Coronary artery (tissue), 2 donors: ENCODE measurements around the gene CRYBB3.

Source experiments
- DNase-seq: peaks from one replicate; pipeline ENCODE4 v3.0.0-alpha.2; 2017; ENCODE audit warnings: low spot score
- H3K27ac ChIP-seq, 2 donors: fragments of 200-600 bp; sonication (generic); one replicate each; pipeline ENCODE4 v1.5.1; 2016 to 2019
- H3K4me3 ChIP-seq: fragments of 200-600 bp; sonication (generic); 2 replicates; pipeline ENCODE4 v1.5.1; 2016; ENCODE audit warnings: mild to moderate bottlenecking, moderate library complexity
- TF ChIP-seq, protein P1 (sequence below): fragments of 200-600 bp; sonication (generic); IDR thresholded peaks from one replicate; pipeline ENCODE4 v1.5.1; 2019; ENCODE audit warnings: antibody characterized with exemption

Gene CRYBB3

DNA sequence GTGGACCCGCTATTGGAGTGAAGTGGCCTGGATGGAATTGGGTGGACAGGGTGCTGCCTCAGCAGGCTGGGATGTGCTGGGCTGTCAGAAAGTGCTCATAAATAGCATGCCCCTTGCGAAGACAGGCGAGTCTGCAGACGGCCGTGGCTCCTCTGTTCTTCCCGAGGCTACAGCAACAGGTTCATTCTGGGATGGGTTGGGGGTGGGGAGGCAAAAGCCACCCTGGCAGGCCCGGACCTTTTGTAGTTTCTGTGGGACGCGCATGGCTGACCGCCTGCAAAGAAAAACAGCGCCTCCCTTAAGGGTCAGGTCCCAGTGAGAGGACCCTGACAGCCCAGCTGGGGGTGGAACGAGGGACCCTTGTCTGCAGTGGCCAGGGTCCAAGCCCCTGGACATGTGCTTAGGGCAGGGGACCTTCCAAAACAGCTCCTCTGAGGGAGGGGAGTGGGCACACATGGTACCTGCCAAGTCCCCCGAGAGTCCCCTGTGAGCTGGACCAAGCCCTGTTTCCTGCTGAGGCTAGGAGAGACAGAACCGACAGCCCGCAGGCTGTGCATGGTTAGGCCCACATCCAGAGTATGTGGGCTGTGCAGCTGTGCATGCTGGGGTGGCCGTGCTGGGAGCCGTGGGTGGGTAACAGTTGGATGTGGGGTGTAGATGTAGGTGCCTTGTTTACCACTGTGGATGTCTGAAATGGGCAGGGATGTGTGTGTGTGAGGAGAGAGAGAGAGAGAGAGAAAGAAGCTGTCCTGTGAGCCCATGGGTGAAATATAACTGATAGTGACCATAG, at the start of gene CRYBB3:
CRYBB3 (plus strand) TSS at position 128 of the 790 bp plus-strand sequence. CDS start 1,539 bp downstream, outside the sequence.
- no peak within 1 kb of the TSS for H3K4me3 ChIP-seq
- TF ChIP-seq, protein P1, sequence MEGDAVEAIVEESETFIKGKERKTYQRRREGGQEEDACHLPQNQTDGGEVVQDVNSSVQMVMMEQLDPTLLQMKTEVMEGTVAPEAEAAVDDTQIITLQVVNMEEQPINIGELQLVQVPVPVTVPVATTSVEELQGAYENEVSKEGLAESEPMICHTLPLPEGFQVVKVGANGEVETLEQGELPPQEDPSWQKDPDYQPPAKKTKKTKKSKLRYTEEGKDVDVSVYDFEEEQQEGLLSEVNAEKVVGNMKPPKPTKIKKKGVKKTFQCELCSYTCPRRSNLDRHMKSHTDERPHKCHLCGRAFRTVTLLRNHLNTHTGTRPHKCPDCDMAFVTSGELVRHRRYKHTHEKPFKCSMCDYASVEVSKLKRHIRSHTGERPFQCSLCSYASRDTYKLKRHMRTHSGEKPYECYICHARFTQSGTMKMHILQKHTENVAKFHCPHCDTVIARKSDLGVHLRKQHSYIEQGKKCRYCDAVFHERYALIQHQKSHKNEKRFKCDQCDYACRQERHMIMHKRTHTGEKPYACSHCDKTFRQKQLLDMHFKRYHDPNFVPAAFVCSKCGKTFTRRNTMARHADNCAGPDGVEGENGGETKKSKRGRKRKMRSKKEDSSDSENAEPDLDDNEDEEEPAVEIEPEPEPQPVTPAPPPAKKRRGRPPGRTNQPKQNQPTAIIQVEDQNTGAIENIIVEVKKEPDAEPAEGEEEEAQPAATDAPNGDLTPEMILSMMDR: no peak
- no peak within 1 kb of the TSS for H3K27ac ChIP-seq
- no peak for DNase-seq

DNA sequence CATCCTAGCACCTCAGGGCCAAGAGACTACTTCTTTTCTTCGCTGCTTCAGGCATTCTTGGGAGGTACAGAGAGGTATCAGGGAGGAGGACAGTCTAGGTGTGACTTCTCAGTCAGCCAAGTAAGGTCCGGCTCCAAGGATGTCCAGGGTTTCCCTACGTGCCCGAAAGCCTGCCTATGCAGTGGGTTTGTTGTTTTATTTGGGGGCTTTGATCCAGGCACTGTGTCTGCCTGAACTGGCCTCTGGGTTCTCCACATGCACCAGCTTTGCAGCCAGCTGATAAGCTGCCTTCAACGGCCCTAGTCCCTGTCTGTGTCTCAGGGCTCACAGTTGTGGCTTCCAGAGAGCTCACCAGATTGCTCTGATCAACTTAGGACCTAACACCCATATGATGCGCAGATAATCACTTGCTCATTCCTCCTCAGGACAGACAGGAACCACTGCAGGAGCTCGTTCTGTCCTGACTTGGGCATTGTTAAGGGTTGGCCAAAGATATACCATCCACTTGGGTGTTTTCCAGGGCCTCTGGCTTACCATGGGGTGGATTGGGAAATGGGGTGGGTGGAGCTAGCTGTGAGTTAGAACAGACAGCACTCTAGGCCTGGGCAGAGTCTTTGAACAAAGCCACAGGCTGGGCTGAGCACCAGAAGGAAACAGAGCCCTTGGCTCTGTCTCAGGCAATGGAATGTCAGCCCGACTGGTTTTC, 45.5 kb upstream of the CRYBB3 start:
- H3K27ac ChIP-seq: peak overlapping the region; percentile 44 to 81
- no peak for DNase-seq
- no peak overlapping the region for H3K4me3 ChIP-seq
- TF ChIP-seq, protein P1: no peak

DNA sequence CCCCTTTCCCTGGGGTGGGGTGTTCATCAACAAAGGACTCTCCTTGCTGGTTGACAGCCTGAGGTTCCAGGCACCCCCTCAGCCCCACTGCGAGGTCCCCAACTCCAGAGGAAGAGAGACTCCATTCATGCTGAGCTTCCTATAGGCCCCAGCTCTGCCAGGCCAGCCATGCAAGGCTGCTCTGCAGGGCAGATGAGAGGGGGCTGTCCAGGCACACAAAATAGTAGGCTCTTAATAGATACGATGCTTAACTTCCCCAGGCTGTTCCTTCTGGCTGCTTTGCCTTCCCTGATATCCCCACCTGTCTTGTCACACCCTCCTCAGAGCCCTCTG, 45.0 kb upstream of the CRYBB3 start:
- no peak for DNase-seq
- Histone ChIP-seq H3K27ac (peak overlapping the region; percentile 44 to 81), H3K4me3 (no peak overlapping the region)
- TF ChIP-seq, protein P1: no peak

DNA sequence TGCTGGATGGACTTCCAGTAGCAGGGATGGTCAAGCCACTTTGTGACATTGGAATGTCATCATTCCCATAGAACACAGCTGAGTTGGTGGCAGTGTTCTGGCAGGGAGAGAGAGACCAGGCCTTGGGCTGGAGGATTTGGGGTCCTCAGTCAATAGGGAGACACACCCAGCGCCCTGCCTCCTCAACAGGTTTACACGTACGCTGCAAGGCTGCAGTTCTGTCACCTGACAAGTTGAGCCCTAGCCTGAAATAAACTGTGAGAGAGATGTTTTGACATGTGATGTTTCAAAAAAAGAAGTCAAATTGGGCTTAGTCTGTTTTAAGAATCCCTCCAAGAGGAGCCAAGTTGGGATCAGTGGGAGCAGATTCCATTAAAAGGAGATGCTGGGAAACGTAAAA, 42.9 kb upstream of the CRYBB3 start:
- DNase-seq: no peak
- TF ChIP-seq, protein P1: no peak
- Histone ChIP-seq H3K27ac (no peak overlapping the region), H3K4me3 (no peak overlapping the region)

DNA sequence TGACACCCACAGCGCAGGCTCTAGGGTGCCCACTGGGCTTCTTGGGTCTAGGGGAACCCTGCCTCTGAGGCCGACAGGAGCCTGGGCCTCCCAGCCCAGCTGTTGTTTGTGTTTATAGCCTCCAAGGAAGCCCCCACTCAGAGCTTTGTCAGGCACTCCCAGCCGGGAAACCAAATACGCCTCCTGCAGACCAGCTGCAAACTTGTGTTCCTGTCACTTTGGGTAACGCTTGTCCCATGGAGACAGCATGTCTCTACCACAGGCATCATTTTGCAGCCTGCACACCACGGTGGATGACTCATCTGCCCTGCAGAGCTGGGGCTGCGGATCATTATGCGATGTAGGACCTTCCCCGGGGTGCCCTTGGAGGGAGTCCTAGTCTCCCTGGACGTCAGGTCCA, 40.6 kb upstream of the CRYBB3 start:
- TF ChIP-seq, protein P1: no peak
- Histone ChIP-seq H3K27ac (no peak overlapping the region), H3K4me3 (no peak overlapping the region)
- no peak for DNase-seq

DNA sequence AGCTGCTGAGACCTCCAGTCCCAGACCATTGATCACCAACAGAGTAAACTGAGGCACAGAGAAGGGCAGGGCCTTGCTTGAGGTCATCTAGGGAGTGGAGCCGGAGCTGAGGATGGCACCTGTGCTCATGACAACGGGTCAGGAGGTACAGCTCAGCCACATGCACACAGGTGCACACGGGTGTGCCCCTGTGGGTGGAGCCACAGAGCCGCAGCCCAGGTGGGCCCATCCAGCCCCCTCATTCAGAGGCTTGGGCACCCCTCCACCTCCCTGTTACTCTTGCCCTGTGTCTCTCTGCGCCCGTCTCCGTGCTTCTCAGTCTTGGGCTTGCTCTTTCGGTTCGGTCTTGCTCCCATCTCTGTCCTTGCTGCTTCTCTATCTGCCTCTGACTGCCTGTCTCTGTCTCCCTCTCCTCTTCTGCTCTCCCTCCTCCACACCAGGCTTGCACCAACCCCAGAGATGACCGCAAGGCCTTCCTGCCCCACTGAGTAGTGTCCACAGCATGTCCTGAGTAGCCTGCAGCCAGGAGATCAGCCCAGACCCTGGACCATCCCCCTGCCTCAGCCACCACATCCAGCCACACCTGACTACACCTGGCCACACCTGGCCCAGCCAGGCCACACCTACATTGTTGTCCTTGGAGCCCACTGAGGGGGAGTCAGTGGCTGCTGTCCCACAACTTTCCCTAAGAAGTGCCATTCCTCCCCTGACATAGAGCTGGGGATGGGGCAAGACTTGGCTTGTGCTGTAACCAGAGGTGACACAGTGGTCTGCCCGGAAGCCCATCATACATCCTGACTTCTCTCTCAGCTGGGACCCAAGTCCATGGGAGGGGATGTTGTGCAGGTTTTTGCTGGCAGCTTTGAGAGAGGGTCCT, 39.3 kb upstream of the CRYBB3 start:
- no peak overlapping the region for H3K4me3 ChIP-seq
- no peak overlapping the region for H3K27ac ChIP-seq
- TF ChIP-seq, protein P1: no peak
- DNase-seq: no peak
